Activated CD8-positive, alpha-beta memory T cell treated with anti-CD3 and anti-CD28 coated beads, Interleukin-2, amount 10 ng/mL, durations not matched to agents 7 days and 5 days (primary cell): Measurements from ENCODE around the gene ZNF638. TPM values are rescaled to one million over a fixed set of nuclear protein-coding genes. Genes with fewer than 3 reads are reported as not detected.

Experiments used
- ATAC-seq: fragments of 150-1000 bp; cut with Tn5 transposase; one replicate; pipeline ENCODE4 v1.10.0; 2021; ENCODE audit warnings: moderate library complexity
- CTCF ChIA-PET: fragments of 350-600 bp; sonication (Branson Sonifier 250); formaldehyde crosslinking; loops from one replicate; lab custom pipeline; 2021; ENCODE audit warnings: antibody characterized with exemption; lab: Charles Lee
- DNase-seq: peaks from one replicate; pipeline ENCODE4 v3.0.0-alpha.2; 2020
- H3K27ac Mint-ChIP-seq: one replicate; pipeline ENCODE4 v1.8.0; 2021; ENCODE audit warnings: mild to moderate bottlenecking, mixed read lengths
- H3K27me3 Mint-ChIP-seq: one replicate; pipeline ENCODE4 v1.8.0; 2021; ENCODE audit warnings: mixed read lengths
- H3K36me3 Mint-ChIP-seq: one replicate; pipeline ENCODE4 v1.8.0; 2021; ENCODE audit warnings: mild to moderate bottlenecking, mixed read lengths
- H3K4me1 Mint-ChIP-seq: one replicate; pipeline ENCODE4 v1.8.0; 2021; ENCODE audit warnings: mixed read lengths
- H3K4me3 Mint-ChIP-seq: one replicate; pipeline ENCODE4 v1.8.0; 2021; ENCODE audit warnings: mild to moderate bottlenecking, moderate library complexity, mixed read lengths
- H3K9me3 Mint-ChIP-seq: one replicate; pipeline ENCODE4 v1.8.0; 2022; ENCODE audit warnings: low read depth, mixed read lengths
- total RNA-seq, 2 experiments: library from RNA; stranded (reverse); gene quantifications; one replicate each; pipeline ENCODE4 v1.2.3, GENCODE V29; 2021

ZNF638 gene
- total RNA-seq: 100 to 1,000 TPM in 1 of 2 experiments, 10 to 100 TPM in 1; 88.0 to 105 TPM

- no peaks in the 10 kb centered on the region for H3K9me3 Mint-ChIP-seq
- H3K4me1 Mint-ChIP-seq: peaks cover 27% of the 10 kb centered on the region
- ATAC-seq: peak; percentile 99
- peak; percentile 93 for DNase-seq
- peak within 1 kb of the TSS; percentile 99 for H3K27ac Mint-ChIP-seq
- H3K4me3 Mint-ChIP-seq: peak within 1 kb of the TSS; percentile 93
- H3K36me3 Mint-ChIP-seq: peaks cover 17% of the 10 kb centered on the region
- CTCF ChIA-PET: interaction anchor here (0.6 to 3.7 kb wide), 27 partner anchors 8 to 1971 kb away, joined by 3 to 28 read pairs (median 4); partner anchors contain the start of gene PAIP2B
- peaks cover 10% of the 10 kb centered on the region for H3K27me3 Mint-ChIP-seq
Measured at GRCh38 chr2:71331581-71332434, at the start of gene ZNF638. ZNF638 (plus strand) TSS chr2:71331782; CDS start chr2:71348955, 17,173 bp downstream.

GRCh38 chr2:71281950-71282349 lies 49.6 kb upstream of the ZNF638 start:
- no peak for ATAC-seq
- no peak for DNase-seq
- Mint-ChIP-seq H3K4me3 (no peak overlapping the region), H3K36me3 (no peaks in the 10 kb centered on the region), H3K27me3 (peaks cover 68% of the 10 kb centered on the region), H3K4me1 (peaks cover 8% of the 10 kb centered on the region), H3K9me3 (no peaks in the 10 kb centered on the region), H3K27ac (no peak overlapping the region)
- CTCF ChIA-PET: interaction anchor here (1.4 to 2.5 kb wide), 3 partner anchors 24 to 229 kb away, joined by 3 to 6 read pairs (median 3); partner anchors contain the start of gene ZNF638

- DNase-seq (no peak), ATAC-seq (no peak)
- no peaks in the 10 kb centered on the region for H3K36me3 Mint-ChIP-seq
- H3K4me3 Mint-ChIP-seq: no peak overlapping the region
- H3K27ac Mint-ChIP-seq: no peak overlapping the region
- H3K9me3 Mint-ChIP-seq: no peaks in the 10 kb centered on the region
- H3K4me1 Mint-ChIP-seq: peaks cover 4% of the 10 kb centered on the region
- CTCF ChIA-PET: interaction anchor here (1.2 to 2.5 kb wide), 2 partner anchors 49 to 126 kb away, joined by 3 to 6 read pairs; partner anchors contain the start of gene ZNF638
- H3K27me3 Mint-ChIP-seq: peaks cover 64% of the 10 kb centered on the region
Measured at GRCh38 chr2:71282493-71282892, 49.1 kb upstream of the ZNF638 start.

- peaks cover 57% of the 10 kb centered on the region for H3K27me3 Mint-ChIP-seq
- H3K27ac Mint-ChIP-seq: no peak overlapping the region
- no peaks in the 10 kb centered on the region for H3K9me3 Mint-ChIP-seq
- no peak for DNase-seq
- no peaks in the 10 kb centered on the region for H3K36me3 Mint-ChIP-seq
- CTCF ChIA-PET: interaction anchor here (1.2 to 2.5 kb wide), 2 partner anchors 49 to 126 kb away, joined by 3 to 6 read pairs; partner anchors contain the start of gene ZNF638
- ATAC-seq: no peak
- no peak overlapping the region for H3K4me3 Mint-ChIP-seq
- H3K4me1 Mint-ChIP-seq: no peaks in the 10 kb centered on the region
Measured at GRCh38 chr2:71283131-71283530, 48.5 kb upstream of the ZNF638 start.

- Mint-ChIP-seq H3K27ac (no peak overlapping the region), H3K9me3 (no peaks in the 10 kb centered on the region), H3K4me1 (no peaks in the 10 kb centered on the region), H3K36me3 (no peaks in the 10 kb centered on the region), H3K4me3 (no peak overlapping the region), H3K27me3 (peaks cover 37% of the 10 kb centered on the region)
- CTCF ChIA-PET: interaction anchor here (1.1 kb wide), 1 partner anchor 13 kb away, joined by 3 read pairs; no protein-coding TSS in a partner anchor
- ATAC-seq: no peak
- DNase-seq: no peak
Measured at GRCh38 chr2:71285706-71286105, 45.9 kb upstream of the ZNF638 start.

- ATAC-seq (no peak), DNase-seq (no peak)
- H3K4me3 Mint-ChIP-seq: no peak overlapping the region
- no peaks in the 10 kb centered on the region for H3K9me3 Mint-ChIP-seq
- no peaks in the 10 kb centered on the region for H3K36me3 Mint-ChIP-seq
- no peaks in the 10 kb centered on the region for H3K4me1 Mint-ChIP-seq
- CTCF ChIA-PET: no interaction called here
- peaks cover 12% of the 10 kb centered on the region for H3K27me3 Mint-ChIP-seq
- no peak overlapping the region for H3K27ac Mint-ChIP-seq
Measured at GRCh38 chr2:71291398-71291797, 40.2 kb upstream of the ZNF638 start.

- CTCF ChIA-PET: no interaction called here
- DNase-seq (no peak), ATAC-seq (no peak)
- Mint-ChIP-seq H3K36me3 (no peaks in the 10 kb centered on the region), H3K4me3 (no peak overlapping the region), H3K4me1 (no peaks in the 10 kb centered on the region), H3K27me3 (peaks cover 12% of the 10 kb centered on the region), H3K9me3 (no peaks in the 10 kb centered on the region), H3K27ac (no peak overlapping the region)
Measured at GRCh38 chr2:71292159-71292558, 39.4 kb upstream of the ZNF638 start.

GRCh38 chr2:71298914-71299313 lies 32.7 kb upstream of the ZNF638 start:
- no peaks in the 10 kb centered on the region for H3K36me3 Mint-ChIP-seq
- no peak overlapping the region for H3K27ac Mint-ChIP-seq
- CTCF ChIA-PET: interaction anchor here (0.6 to 3.3 kb wide), 17 partner anchors 8 to 335 kb away, joined by 3 to 154 read pairs (median 4); partner anchors contain the start of gene ZNF638

GRCh38 chr2:71299507-71299906 lies 32.1 kb upstream of the ZNF638 start:
- DNase-seq (no peak), ATAC-seq (no peak)
- CTCF ChIA-PET: interaction anchor here (0.7 to 3.3 kb wide), 24 partner anchors 8 to 336 kb away, joined by 3 to 154 read pairs (median 4); partner anchors contain the start of gene ZNF638
- Mint-ChIP-seq H3K27ac (no peak overlapping the region), H3K9me3 (no peaks in the 10 kb centered on the region), H3K27me3 (peaks cover 6% of the 10 kb centered on the region), H3K36me3 (no peaks in the 10 kb centered on the region), H3K4me1 (no peaks in the 10 kb centered on the region), H3K4me3 (no peak overlapping the region)

More at GRCh38 chr2:71298914-71299313, 32.7 kb upstream of the ZNF638 start:
- no peaks in the 10 kb centered on the region for H3K9me3 Mint-ChIP-seq
- DNase-seq (no peak), ATAC-seq (no peak)
- H3K27me3 Mint-ChIP-seq: peaks cover 6% of the 10 kb centered on the region
- H3K4me1 Mint-ChIP-seq: no peaks in the 10 kb centered on the region
- no peak overlapping the region for H3K4me3 Mint-ChIP-seq

- no peaks in the 10 kb centered on the region for H3K36me3 Mint-ChIP-seq
- H3K27ac Mint-ChIP-seq: no peak overlapping the region
- CTCF ChIA-PET: interaction anchor here (1.0 to 1.3 kb wide), 3 partner anchors 206 to 208 kb away, joined by 3 to 4 read pairs (median 3); no protein-coding TSS in a partner anchor
- no peak overlapping the region for H3K4me3 Mint-ChIP-seq
- DNase-seq (no peak), ATAC-seq (no peak)
- peaks cover 14% of the 10 kb centered on the region for H3K27me3 Mint-ChIP-seq
- no peaks in the 10 kb centered on the region for H3K4me1 Mint-ChIP-seq
- H3K9me3 Mint-ChIP-seq: no peaks in the 10 kb centered on the region
Measured at GRCh38 chr2:71303849-71304248, 27.7 kb upstream of the ZNF638 start.

- ATAC-seq: no peak
Measured at GRCh38 chr2:71306762-71307161, 24.8 kb upstream of the ZNF638 start.

GRCh38 chr2:71313016-71313766 lies 18.4 kb upstream of the ZNF638 start:
- CTCF ChIA-PET: no interaction called here
- H3K27ac Mint-ChIP-seq: no peak overlapping the region
- ATAC-seq: no peak

More at GRCh38 chr2:71306762-71307161, 24.8 kb upstream of the ZNF638 start:
- Mint-ChIP-seq H3K27ac (no peak overlapping the region), H3K36me3 (no peaks in the 10 kb centered on the region), H3K27me3 (peaks cover 22% of the 10 kb centered on the region), H3K4me1 (no peaks in the 10 kb centered on the region), H3K9me3 (no peaks in the 10 kb centered on the region), H3K4me3 (no peak overlapping the region)
- DNase-seq: no peak
- CTCF ChIA-PET: interaction anchor here (0.7 to 0.8 kb wide), 2 partner anchors 8 to 261 kb away, joined by 3 to 4 read pairs; no protein-coding TSS in a partner anchor

GRCh38 chr2:71317060-71317459 lies 14.5 kb upstream of the ZNF638 start:
- Mint-ChIP-seq H3K36me3 (peaks cover 12% of the 10 kb centered on the region), H3K4me3 (no peak overlapping the region), H3K9me3 (peaks cover 13% of the 10 kb centered on the region), H3K27ac (no peak overlapping the region), H3K4me1 (no peaks in the 10 kb centered on the region), H3K27me3 (peaks cover 21% of the 10 kb centered on the region)
- DNase-seq (no peak), ATAC-seq (no peak)
- CTCF ChIA-PET: interaction anchor here (0.6 kb wide), 1 partner anchor 14 kb away, joined by 3 read pairs; the partner anchor contains the start of gene ZNF638

More at GRCh38 chr2:71313016-71313766, 18.4 kb upstream of the ZNF638 start:
- H3K36me3 Mint-ChIP-seq: peaks cover 5% of the 10 kb centered on the region
- H3K9me3 Mint-ChIP-seq: peaks cover 6% of the 10 kb centered on the region
- peaks cover 23% of the 10 kb centered on the region for H3K27me3 Mint-ChIP-seq
- H3K4me1 Mint-ChIP-seq: no peaks in the 10 kb centered on the region
- no peak for DNase-seq
- no peak overlapping the region for H3K4me3 Mint-ChIP-seq
